NCI-H446 (cell line): ENCODE results near the gene ME3.
"Not testable (repeated sequence)": the region's sequence is repeated elsewhere in the genome, so short reads cannot be mapped to it uniquely, and the experiment has no call there.

Experiments used
- DNase-seq, 2 experiments: peaks; one replicate each; lab custom pipeline; 2025; lab: John Stamatoyannopoulos, UW

ME3 gene

DNA sequence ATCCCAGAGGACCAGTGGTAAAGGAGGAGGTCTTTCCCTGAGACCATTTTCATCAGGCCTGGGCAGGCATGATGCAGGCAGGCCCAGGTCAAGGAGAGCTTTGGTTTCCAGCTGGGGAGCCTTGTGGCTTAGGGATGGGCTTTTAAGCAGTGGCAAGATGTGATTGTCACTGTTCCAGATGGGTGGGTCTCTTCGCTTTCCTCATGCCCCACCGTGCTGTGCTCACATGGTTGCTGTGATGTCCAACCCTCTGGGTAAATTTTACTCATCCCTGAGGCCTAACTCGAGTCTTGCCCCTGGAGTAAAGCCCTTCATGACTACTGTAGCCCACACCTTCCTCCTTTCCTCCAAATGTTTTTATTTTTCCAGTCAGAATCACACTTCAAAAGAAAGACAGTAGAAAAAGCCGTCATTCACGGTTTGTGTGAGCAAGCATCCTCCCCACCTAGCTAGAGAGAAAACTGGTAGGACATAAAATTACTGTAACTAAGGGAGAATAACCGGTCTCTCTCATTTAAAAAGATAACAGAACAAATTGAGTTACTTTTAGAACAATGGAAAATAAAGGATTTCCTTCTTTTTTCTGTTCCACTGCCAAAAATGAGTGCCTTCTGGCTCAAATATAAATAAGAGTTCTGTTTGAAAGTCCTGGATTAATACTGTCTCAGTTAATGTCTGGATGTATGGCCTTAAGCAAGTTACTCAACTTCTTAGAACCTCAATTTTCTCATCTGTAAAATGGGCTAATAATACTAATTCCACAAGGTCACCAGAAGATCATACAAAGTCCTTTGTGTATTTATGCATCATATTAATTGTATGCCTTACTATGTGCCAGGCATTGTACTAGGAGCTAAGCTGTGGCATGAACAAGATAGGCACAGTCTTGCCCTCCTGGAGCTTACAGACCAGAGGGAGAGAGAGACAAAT, 84.9 kb downstream of the ME3 start:
- no peak for DNase-seq

DNA sequence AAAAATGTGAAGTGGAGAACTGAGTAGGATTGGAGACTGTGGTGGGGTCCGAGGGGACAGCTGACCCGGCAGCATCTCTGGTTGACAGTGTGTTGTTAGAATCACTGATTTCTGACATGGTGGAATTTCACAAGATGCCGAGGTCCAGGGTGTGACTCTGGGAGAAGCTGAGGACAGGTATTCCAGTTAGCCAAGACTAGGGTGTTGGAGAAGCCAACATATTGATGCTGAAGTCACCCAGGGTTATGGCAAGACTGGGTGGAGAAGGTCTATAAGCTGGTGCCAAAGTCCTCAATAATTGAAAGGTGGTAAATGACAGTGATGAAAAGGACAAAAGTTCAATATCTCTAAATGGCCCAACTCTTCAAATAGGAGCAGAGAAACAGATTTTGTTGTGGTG, 86.1 kb downstream of the ME3 start:
- no peak for DNase-seq

DNA sequence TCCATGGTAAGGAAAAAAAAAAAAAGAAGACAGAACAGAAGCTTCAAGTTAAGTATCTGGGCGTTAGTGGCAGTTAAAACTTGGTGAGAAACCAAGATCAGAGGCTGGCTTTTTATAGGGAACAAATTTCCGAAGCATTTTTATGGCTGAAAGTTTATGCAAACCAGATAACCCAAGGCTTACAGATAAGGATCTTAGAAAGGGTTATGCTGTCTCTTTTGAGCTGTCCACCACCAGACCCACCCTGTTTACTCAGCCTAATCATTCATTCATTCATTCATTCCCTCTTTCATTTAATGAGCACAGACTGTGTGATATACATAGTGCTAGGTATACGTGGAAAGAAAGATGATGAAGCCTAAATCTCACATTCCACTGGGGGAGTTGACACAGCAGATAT, 89.5 kb downstream of the ME3 start:
- no peak for DNase-seq

DNA sequence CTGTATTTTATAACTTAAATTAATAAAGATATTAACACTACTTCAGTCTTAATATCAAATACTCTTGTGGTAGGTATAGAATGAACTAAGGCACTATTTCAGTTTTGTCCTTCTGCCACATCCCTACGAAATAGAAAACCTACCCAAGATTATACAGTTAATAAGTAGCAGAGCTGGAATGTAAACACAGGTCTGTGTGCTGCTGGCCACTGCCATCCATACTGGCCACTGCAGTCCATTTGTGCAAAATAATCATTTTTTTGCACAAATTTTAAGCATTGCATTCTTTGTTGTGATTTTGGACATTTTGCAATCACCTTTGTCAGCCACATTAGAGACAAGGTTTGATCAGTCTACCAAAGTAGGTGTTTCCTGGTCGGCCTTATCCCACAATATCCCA, 91.9 kb downstream of the ME3 start:
- no peak for DNase-seq

DNA sequence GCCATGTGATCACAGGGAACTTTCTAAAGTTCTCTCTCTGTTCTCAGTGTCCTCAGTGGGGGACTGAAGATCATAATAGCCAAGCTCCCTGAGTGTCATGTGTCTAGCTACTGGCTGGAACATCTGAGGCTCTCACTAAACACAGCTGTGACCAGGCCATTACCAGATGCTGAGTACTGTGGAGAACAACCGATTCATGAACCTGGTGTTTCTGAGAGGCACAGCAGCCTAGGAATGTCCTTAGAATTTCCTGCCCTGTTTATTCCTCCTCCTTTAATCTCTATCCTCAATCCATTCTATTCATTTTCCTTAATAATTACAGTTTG, 93.0 kb downstream of the ME3 start:
- DNase-seq = no peak

DNA sequence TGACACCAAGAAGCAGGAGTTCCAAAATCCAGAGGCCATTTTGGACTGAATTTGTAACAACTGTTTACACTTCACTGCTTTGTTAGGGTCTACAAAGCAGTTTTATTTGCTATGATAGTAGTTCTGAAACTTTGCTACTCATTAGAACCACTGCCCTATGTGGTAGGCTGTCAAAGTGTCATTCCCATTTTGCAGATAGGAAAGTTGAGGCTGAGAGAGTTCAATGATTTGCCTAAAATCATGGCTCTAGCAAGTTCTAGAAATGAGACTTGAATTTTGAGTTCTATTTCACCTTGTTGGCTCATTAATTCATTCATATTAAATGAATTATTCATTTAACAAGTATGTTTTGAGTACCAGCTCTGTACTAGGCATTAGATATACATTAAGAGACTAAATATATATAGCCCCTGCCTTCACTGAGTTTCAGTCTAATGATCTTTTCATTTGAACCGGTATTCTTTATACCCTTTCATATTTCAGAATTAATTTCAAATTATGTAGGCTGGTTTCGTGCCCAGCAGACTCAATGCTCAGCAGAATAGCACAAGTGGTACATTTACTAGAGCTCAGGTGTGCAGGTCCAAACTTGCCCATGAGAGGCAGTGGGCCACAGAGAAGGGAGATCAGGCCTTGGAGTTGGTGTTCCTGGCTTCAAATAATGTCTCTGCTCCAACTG, 93.5 kb downstream of the ME3 start:
- no peak for DNase-seq

DNA sequence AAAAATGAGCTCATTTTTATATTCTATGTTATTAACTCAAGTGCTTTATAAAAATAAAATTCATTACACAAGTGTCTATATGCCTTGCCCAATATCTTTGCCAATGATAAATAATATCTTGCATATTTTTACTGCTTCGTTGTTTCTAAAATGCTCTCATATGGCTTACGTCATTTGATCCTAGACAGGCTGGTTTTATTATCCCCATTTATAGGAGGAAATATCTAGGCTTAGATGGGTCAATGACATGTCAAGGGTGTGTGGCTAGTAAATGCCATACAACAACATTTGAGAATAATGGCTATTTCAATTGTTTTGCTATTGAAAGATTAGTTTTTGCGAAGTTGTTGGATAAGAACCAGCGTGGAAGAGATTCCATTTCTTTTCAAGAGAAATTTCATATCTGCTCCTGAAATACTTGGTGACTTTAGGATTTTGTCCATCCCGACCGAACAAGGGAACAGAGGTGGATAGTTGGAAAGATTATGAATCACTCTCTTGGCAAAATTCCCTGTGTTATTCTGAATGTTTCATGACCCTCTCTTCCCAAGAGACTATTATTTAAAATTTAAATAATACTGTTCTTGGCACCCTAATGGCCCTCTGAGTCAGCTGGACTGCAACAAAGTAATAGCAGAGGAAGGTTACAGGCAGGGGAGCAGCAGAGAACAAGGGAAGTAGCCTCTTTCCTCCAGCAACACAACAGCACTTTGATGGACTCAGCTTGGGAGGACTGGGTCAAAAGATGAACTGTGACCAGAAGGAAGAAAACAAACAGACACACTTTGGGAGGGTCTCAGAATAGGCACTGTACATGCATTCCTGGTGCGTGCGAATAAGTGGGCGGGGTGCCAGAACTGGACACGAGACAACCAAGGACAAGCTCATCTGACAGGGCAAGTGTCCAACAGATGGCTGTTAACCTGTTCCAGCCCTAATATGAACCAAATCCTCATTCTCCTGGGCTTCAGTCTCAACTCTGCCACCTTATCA, 94.5 kb downstream of the ME3 start:
- DNase-seq = peak in 1 of 2 experiments; percentile 66

DNA sequence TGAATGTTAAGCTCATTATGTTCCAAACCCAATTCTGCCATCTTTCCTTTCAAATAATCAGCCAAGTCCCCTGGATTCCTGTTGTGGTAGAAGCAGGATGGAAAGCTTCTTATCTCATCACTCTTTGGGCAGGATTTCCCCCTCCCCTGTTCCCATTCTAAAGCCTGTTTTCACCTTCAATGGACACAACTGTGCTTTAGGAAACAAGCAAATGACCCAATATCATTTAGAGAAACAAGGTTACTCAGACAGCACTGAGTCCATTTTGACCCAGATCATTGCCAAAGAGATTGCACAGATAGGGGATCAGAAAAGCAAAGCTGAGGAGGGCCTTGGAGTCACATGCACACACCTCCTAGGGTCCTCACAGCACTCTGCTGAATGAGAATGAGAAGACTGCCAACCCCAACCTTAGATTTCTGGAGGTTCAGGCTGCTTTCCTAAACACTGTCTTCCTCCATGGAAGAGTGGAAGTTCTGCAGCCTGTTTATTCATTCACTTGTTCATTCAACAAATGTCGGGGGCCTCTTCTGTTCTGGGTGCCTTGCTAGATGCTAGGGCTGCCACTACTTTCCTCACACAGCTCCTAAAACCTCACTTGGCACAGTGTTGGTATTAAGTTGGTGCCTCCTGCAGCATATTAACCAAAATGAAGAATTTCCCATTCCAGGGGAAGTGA, 95.3 kb downstream of the ME3 start:
- DNase-seq = no peak

DNA sequence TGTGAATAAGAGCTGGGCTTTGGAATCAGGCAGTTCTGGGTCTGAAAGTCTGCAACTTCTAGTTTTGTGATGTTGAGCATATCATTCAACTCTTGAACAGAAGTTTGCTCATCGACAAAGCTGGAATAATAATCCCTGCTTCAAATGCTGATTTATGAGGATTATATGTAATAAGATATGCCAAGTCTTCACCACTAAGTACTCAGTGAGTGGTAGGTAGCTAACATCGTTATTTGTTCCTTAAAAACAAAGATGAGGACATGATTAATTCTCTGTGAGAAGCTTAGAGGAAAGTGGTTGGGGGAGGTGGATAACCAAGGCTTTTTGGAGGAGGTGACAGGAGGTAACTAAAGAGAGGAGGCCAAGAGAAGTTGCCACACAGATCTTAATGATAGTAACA, 96.5 kb downstream of the ME3 start:
- no peak for DNase-seq

DNA sequence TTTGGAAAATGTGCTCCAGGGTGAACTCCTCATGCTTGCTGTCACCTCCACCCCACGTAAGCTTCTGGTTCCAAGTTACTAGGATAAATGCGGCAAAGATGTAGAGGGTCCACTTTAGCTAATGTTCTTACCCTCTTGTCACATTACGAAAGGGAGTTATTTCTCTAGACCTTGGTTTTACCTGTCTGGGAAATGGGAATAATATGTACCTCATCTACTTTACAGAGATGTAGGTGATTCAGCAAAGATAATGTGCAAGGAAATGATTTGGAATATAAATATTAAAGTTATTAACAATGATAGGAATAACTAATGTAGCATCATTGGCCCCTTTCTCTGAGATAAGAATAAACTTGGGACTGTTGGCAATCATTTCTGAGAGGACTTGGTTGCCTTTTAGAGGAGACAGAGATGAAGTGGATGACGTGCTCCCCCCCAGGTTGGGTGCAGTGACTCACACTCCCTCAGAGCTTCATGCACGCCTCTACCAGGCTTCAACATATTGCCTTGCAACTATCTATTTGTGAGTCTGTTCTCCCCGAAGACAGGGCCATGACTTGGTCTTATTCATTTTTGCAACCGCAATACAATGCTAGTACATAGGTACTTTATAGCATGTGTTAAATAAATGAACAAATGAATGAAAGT, 97.1 kb downstream of the ME3 start:
- no peak for DNase-seq

DNA sequence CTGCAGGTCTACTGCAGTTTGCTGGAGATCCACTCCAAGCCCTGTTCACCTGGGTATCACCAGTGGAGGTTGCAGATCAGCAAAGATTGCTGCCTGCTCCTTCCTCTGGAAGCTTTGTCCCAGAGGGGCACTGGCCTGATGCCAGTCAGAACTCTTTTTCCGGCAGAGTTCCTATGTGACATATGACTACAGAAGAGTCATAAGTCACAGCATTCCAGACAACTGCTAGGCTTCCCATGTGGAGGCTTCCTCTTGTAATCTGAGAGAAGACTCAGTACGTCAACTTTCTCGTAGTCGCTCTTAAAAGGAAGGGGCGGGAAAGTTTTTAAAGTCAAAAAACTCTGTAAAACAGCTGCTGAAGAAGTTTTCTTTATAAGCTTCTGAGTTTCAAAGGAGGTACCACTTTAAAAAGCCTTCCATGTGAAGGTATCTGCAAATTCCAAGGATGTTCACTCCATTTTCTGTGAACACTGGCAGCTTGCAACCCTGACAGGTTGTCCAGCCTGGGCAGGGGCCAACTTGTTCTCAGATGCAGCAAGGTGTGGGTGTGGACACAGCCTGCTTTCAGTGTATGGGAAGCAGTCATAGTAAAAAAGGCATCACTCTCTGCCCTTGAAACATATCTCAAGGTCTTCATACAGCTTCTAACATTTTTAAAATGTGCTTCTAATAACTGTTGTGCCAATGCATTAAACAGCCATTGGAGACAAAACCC, 97.8 kb downstream of the ME3 start:
- no peak for DNase-seq

DNA sequence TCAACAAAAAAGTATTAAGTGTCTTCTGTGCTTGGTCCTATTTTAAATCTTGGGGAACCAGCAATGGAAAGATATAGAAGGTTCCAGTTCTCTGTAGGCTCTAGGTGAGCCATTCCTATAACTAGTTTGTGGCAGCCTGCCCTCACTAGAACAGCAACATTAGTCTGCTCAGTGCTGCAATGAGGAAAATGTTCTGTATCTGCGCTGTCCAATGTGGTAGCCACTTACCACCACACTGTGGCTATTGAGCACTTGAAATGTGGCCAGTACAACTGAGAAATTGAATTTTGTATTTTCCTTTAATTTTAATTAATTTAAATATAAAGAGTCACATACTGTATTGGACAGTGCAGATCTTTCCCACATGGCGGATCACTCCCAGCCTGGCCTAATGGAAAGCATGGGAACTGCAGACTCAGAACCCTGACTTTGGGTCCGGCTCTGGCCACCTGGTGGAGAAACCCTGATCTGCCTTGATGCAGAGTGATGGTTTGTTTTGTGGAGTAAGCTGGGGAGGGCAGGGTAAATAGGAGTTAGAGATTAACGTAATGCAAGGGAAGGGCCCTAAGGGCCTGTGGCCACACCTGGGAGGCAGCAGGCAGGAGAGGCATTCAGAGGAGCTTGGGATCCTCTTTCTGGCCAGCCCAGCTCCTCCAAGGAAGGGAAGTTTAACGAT, 101.0 kb downstream of the ME3 start:
- DNase-seq = peak in 1 of 2 experiments; percentile 13

DNA sequence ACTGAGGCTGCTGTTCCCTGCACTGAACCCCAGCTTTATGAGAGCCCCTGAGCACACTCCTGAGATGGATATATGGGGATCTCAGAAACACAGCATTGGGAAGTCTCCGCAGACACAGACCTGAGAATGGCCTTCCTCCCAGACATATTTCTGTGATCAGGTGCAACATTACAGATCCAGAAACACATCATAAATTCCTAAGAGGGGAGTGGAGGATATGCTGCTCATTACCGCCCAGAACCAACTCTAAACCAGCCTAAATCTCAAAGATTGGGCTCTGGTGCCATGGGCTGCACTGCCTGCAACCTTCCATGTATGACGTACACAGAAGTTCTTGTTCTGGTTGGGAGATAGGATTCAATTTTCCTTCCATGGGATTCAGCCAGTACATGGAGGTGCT, 102.0 kb downstream of the ME3 start:
- DNase-seq = no peak

DNA sequence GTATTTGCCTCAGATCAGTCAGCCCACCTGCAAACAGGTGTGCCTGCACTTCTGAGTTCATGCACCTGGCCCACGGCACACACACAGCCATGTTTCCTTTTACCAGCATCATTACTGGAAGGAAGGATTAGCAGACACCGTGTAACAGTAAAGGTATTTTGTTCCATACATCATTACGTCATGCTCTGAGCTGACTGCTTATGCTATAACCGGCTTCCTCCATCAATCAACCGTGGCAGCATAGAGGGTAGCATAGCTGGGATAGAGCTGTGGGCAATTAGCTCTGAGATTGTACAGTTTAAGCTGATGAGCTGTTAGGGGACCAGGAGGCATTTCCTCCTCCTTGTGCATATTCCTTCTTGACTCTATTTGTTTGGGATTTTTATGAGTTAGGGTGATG, 102.4 kb downstream of the ME3 start:
- DNase-seq = no peak

DNA sequence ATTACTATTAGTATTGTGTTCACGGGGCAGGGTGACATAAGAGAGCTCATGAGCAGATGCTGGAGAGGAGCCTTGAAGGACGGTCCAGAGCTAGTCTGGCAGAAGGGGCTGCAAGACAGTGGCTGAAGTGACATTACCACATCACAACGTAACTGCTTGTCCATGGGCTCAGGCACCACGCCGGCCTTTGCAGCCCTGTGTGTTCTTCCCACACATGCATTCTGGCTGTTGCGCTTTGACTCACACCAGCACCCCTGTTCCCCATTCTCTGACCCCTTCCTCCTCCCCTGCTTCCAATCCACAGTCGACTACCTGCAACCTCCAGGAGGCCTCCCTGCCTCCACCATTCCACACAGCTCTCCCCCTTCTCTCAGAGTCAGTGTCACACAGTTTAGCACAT, 103.3 kb downstream of the ME3 start:
- no peak for DNase-seq

DNA sequence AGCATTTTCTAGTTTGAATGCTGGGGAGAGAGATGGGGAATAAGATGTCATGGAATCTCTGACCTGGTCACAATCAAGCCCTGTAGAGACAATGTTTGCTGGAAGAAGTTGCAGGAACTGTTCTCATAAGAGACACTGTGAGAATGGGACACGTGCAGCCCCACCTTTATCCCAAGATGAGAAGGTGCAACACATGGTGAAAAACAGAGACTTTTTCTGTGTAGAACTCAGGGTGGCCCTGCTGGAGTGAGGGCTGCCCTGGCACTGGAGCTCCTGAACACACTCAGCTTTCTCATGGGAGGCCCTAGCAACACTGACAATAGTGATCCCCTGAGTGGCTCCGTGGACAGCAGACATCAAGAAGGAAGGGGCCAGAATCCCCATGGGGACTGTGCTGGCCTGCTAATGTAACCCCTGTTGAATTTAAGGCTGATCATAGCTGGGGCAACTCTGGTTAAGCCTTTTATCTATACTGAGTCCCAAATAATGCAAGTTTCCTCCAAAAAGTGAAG, 106.6 kb downstream of the ME3 start:
- no peak for DNase-seq

DNA sequence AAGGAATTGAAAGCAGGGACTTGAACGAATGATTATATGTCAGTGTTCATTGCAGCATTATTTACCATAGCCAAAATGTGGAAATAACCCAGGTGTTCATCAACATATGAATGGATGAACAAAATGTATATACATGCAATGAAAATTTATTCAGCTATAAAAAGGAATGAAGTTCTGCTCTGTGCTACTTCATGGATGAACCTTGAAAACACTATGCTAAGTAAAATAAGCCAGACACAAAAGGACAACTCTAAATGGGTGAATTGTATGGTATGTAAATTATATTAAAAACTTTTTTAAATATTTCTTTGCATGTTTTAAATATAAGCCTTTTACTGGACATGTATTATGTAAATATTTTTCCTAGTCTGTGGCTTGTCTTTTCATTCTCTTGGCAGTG, 107.0 kb downstream of the ME3 start:
- no peak for DNase-seq

DNA sequence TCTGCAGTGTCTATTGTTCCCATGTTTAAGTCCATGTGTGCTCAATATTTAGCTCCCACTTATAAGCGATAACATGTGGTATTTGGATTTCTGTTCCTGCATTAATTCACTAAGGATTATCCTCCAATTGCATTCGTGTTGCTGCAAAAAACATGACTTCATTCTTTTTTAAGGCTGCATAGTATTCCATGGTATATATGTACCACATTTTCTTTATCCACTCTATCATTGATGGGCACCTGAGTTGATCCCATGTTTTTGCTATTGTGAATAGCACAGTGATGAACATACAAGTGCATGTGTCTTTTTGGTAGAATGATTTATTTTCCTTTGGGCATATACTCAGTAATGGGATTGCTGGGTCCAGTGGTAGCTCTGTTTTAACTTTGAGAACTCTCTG, 109.6 kb downstream of the ME3 start:
- not testable (repeated sequence) for DNase-seq

DNA sequence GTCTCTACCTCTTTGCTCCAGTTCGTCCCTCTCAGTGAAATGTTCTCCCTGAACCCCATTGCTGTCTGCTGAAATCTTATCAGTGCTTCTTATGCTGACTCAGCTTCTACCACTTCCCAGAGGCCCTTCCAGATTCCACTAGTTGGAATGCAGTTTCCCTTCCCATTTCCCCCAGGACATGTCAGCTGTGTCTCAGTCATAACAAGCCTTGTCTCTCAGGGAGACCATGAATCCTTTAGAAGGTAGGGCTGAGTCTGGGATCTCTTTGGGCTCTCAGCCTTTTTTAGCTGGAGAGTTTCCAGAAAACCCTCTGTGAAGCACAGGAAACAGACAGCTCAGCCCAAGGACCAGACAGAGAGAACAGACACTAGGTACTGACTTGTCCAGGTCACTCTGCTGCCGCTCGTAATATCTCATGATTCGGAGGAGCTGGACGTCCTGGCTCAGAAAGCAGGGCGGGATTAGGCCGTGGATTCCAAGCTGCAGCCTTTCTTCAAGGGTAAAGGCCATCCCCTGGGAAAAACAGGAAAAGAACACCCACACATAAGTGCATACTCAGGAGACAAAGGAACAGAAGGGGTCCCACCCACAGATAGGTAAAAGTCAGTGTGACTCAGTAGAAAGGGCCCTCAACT, 113.0 kb downstream of the ME3 start:
- peak in 1 of 2 experiments; percentile 22 for DNase-seq
